ENCODE data around the gene ZMAT5.

ZMAT5 gene

DNA sequence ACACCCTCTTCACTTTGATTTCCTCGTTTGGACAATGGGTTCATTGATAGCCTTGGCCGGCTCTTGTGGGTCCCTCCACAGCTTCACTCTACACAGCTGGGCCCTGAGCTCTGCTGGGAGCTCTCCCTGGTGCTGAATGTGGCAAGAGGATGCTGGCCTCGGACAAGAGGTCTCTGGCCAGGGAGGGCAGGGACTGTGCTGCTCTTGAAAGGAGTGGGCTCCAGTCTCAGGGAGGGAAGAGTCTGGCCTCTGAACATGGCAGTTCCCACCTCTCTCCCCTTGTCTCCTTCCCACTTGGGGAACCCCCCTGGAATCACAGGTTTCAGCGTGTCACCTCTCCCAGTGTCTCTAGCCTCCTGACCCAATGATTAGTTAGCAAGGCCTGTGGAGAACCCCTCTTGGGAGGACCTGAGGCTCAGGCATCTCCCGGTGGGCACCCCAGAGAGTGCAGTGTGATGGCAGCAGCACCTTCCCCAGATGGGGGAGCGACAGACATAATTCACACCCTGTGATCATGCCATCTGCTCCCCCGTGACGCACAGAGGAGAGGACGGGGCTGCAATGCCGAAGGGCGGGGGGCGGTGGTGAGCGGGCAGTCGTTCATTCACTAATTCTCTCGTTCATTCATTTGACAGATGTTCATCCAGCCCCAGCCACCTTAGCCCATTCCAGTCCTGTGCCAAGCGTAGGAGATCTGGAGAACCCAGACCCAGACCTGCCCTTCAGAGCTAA, 49.8 kb downstream of the ZMAT5 start:
- peak; percentile 91 for ATAC-seq
- no peak for TF ChIP-seq PPARA (CRISPR knock-in tag; IDR thresholded peaks at IDR 0.05; ENCODE audit: borderline replicate concordance)
- TF ChIP-seq CSDC2 (CRISPR knock-in tag; IDR thresholded peaks at IDR 0.05): peak; percentile 83; the same call in 1 of the 2 replicates
- peak; percentile 57; the same call in 1 of the 2 replicates for TF ChIP-seq OSR1 (CRISPR knock-in tag; IDR thresholded peaks at IDR 0.05)
- no peak for TF ChIP-seq ESRRG (CRISPR knock-in tag; IDR thresholded peaks at IDR 0.05)
- TF ChIP-seq SNAI2 (CRISPR knock-in tag; IDR thresholded peaks at IDR 0.05): peak; percentile 91
- TF ChIP-seq, protein P1, sequence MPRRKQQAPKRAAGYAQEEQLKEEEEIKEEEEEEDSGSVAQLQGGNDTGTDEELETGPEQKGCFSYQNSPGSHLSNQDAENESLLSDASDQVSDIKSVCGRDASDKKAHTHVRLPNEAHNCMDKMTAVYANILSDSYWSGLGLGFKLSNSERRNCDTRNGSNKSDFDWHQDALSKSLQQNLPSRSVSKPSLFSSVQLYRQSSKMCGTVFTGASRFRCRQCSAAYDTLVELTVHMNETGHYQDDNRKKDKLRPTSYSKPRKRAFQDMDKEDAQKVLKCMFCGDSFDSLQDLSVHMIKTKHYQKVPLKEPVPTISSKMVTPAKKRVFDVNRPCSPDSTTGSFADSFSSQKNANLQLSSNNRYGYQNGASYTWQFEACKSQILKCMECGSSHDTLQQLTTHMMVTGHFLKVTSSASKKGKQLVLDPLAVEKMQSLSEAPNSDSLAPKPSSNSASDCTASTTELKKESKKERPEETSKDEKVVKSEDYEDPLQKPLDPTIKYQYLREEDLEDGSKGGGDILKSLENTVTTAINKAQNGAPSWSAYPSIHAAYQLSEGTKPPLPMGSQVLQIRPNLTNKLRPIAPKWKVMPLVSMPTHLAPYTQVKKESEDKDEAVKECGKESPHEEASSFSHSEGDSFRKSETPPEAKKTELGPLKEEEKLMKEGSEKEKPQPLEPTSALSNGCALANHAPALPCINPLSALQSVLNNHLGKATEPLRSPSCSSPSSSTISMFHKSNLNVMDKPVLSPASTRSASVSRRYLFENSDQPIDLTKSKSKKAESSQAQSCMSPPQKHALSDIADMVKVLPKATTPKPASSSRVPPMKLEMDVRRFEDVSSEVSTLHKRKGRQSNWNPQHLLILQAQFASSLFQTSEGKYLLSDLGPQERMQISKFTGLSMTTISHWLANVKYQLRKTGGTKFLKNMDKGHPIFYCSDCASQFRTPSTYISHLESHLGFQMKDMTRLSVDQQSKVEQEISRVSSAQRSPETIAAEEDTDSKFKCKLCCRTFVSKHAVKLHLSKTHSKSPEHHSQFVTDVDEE (CRISPR knock-in tag; IDR thresholded peaks at IDR 0.05): peak; percentile 69; the same call in 1 of the 2 replicates
- TF ChIP-seq ZFP30 (CRISPR knock-in tag; IDR thresholded peaks at IDR 0.05): no peak
- no peak for TF ChIP-seq BACH2 (CRISPR knock-in tag; IDR thresholded peaks at IDR 0.05; ENCODE audit: borderline replicate concordance)
- TF ChIP-seq TCF4 (CRISPR knock-in tag; IDR thresholded peaks at IDR 0.05; ENCODE audit: borderline replicate concordance): no peak
- no peak for TF ChIP-seq ZNF8 (CRISPR knock-in tag; IDR thresholded peaks at IDR 0.05)
- TF ChIP-seq, protein P2, sequence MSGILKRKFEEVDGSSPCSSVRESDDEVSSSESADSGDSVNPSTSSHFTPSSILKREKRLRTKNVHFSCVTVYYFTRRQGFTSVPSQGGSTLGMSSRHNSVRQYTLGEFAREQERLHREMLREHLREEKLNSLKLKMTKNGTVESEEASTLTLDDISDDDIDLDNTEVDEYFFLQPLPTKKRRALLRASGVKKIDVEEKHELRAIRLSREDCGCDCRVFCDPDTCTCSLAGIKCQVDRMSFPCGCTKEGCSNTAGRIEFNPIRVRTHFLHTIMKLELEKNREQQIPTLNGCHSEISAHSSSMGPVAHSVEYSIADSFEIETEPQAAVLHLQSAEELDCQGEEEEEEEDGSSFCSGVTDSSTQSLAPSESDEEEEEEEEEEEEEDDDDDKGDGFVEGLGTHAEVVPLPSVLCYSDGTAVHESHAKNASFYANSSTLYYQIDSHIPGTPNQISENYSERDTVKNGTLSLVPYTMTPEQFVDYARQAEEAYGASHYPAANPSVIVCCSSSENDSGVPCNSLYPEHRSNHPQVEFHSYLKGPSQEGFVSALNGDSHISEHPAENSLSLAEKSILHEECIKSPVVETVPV (CRISPR knock-in tag; IDR thresholded peaks at IDR 0.05): no peak
- TF ChIP-seq, protein P3, sequence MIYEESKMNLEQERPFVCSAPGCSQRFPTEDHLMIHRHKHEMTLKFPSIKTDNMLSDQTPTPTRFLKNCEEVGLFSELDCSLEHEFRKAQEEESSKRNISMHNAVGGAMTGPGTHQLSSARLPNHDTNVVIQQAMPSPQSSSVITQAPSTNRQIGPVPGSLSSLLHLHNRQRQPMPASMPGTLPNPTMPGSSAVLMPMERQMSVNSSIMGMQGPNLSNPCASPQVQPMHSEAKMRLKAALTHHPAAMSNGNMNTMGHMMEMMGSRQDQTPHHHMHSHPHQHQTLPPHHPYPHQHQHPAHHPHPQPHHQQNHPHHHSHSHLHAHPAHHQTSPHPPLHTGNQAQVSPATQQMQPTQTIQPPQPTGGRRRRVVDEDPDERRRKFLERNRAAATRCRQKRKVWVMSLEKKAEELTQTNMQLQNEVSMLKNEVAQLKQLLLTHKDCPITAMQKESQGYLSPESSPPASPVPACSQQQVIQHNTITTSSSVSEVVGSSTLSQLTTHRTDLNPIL (CRISPR knock-in tag; IDR thresholded peaks at IDR 0.05; ENCODE audit: low read depth): no peak
- TF ChIP-seq, protein P4, sequence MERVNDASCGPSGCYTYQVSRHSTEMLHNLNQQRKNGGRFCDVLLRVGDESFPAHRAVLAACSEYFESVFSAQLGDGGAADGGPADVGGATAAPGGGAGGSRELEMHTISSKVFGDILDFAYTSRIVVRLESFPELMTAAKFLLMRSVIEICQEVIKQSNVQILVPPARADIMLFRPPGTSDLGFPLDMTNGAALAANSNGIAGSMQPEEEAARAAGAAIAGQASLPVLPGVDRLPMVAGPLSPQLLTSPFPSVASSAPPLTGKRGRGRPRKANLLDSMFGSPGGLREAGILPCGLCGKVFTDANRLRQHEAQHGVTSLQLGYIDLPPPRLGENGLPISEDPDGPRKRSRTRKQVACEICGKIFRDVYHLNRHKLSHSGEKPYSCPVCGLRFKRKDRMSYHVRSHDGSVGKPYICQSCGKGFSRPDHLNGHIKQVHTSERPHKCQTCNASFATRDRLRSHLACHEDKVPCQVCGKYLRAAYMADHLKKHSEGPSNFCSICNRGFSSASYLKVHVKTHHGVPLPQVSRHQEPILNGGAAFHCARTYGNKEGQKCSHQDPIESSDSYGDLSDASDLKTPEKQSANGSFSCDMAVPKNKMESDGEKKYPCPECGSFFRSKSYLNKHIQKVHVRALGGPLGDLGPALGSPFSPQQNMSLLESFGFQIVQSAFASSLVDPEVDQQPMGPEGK (CRISPR knock-in tag; IDR thresholded peaks at IDR 0.05; ENCODE audit: borderline replicate concordance): no peak
- no peak for TF ChIP-seq RARB (CRISPR knock-in tag; IDR thresholded peaks at IDR 0.05)
- TF ChIP-seq ARNTL (CRISPR knock-in tag; IDR thresholded peaks at IDR 0.05; ENCODE audit: borderline replicate concordance, low read depth): no peak
- 0 out of 2 replicates have a peak, but pooled peaks have one; percentile 18 for TF ChIP-seq ISL1 (CRISPR knock-in tag; IDR thresholded peaks at IDR 0.05)
- peak; percentile 81 for TF ChIP-seq ZFP3 (CRISPR knock-in tag; IDR thresholded peaks at IDR 0.05)
- 0 out of 2 replicates have a peak, but pooled peaks have one; percentile 13 for TF ChIP-seq TOX (CRISPR knock-in tag; IDR thresholded peaks at IDR 0.05; ENCODE audit: borderline replicate concordance)
- TF ChIP-seq ZC3H10 (CRISPR knock-in tag; IDR thresholded peaks at IDR 0.05): no peak
- TF ChIP-seq, protein P5, sequence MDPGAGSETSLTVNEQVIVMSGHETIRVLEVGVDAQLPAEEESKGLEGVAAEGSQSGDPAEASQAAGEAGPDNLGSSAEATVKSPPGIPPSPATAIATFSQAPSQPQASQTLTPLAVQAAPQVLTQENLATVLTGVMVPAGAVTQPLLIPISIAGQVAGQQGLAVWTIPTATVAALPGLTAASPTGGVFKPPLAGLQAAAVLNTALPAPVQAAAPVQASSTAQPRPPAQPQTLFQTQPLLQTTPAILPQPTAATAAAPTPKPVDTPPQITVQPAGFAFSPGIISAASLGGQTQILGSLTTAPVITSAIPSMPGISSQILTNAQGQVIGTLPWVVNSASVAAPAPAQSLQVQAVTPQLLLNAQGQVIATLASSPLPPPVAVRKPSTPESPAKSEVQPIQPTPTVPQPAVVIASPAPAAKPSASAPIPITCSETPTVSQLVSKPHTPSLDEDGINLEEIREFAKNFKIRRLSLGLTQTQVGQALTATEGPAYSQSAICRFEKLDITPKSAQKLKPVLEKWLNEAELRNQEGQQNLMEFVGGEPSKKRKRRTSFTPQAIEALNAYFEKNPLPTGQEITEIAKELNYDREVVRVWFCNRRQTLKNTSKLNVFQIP (CRISPR knock-in tag; IDR thresholded peaks at IDR 0.05; ENCODE audit: borderline replicate concordance, low read depth): no peak
- TF ChIP-seq ZNF70 (CRISPR knock-in tag; IDR thresholded peaks at IDR 0.05): no peak
- no peak for TF ChIP-seq ZNF565 (CRISPR knock-in tag; conservative IDR thresholded peaks at IDR 0.05; ENCODE audit: low read depth)
- TF ChIP-seq GLIS3 (CRISPR knock-in tag; IDR thresholded peaks at IDR 0.05): no peak

DNA sequence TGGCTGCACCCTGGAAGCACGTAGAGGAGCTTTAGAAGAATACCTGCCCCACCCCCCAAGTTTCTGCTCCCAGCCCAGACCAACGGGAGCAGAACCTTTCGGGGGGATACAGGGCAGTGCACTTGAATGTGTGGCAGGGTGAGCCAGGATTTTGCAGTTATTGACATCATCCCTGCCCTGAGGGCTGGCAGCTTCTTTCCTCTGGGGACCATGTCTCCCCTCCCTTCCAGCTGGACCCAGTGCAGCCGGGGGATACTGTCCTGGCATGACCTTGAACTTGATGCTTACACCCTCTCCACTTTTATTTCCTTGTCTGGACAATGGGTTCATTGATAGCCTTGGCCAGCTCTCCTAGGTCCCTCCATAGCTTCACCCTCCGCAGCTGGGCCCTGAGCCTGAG, 51.1 kb downstream of the ZMAT5 start:
- no peak for ATAC-seq
- TF ChIP-seq RARB (CRISPR knock-in tag; IDR thresholded peaks at IDR 0.05) (no peak), ARNTL (CRISPR knock-in tag; IDR thresholded peaks at IDR 0.05; ENCODE audit: borderline replicate concordance, low read depth) (no peak), ZNF8 (CRISPR knock-in tag; IDR thresholded peaks at IDR 0.05) (no peak), CSDC2 (CRISPR knock-in tag; IDR thresholded peaks at IDR 0.05) (no peak), TCF4 (CRISPR knock-in tag; IDR thresholded peaks at IDR 0.05; ENCODE audit: borderline replicate concordance) (no peak), BACH2 (CRISPR knock-in tag; IDR thresholded peaks at IDR 0.05; ENCODE audit: borderline replicate concordance) (no peak)
- TF ChIP-seq, protein P4 (CRISPR knock-in tag; IDR thresholded peaks at IDR 0.05; ENCODE audit: borderline replicate concordance): no peak

All from SK-N-SH treated with all-trans-retinoic acid at 6 μM for 48 hours (cell line).